Epidermal melanocyte (primary cell): ENCODE data around the gene SLC16A10.
"Not testable (repeated sequence)": the region's sequence is repeated elsewhere in the genome, so short reads cannot be mapped to it uniquely, and the experiment has no call there.

ENCODE experiments used
- DNase-seq: peaks from one replicate; pipeline ENCODE4 v3.0.0; 2011; ENCODE audit warnings: low spot score; ENCODE audit not compliant: insufficient read length

SLC16A10 gene

GRCh38 chr6:111129013-111129412 lies 41.7 kb downstream of the SLC16A10 start:
- DNase-seq: peak; percentile 68

- not testable (repeated sequence) for DNase-seq
Observed at GRCh38 chr6:111131018-111131417, 43.7 kb downstream of the SLC16A10 start.

GRCh38 chr6:111132669-111133068 lies 45.4 kb downstream of the SLC16A10 start:
- not testable (repeated sequence) for DNase-seq

- not testable (repeated sequence) for DNase-seq
Observed at GRCh38 chr6:111134236-111134869, 47.0 kb downstream of the SLC16A10 start.

GRCh38 chr6:111137489-111138093 lies 50.3 kb downstream of the SLC16A10 start:
- not testable (repeated sequence) for DNase-seq

- DNase-seq: no peak
Observed at GRCh38 chr6:111147440-111147839, 60.1 kb downstream of the SLC16A10 start.

- DNase-seq: no peak
Observed at GRCh38 chr6:111148110-111148509, 60.8 kb downstream of the SLC16A10 start.

GRCh38 chr6:111150577-111150976 lies 63.3 kb downstream of the SLC16A10 start:
- DNase-seq: no peak

- DNase-seq: no peak
Observed at GRCh38 chr6:111154981-111155380, 67.7 kb downstream of the SLC16A10 start.

- no peak for DNase-seq
Observed at GRCh38 chr6:111157412-111157811, 70.1 kb downstream of the SLC16A10 start.

- no peak for DNase-seq
Observed at GRCh38 chr6:111159633-111160032, 72.3 kb downstream of the SLC16A10 start.

- no peak for DNase-seq
Observed at GRCh38 chr6:111161650-111162049, 74.3 kb downstream of the SLC16A10 start.

- DNase-seq: no peak
Observed at GRCh38 chr6:111162504-111162903, 75.2 kb downstream of the SLC16A10 start.

- no peak for DNase-seq
Observed at GRCh38 chr6:111171577-111172400, 84.5 kb downstream of the SLC16A10 start.

GRCh38 chr6:111172563-111172962 lies 85.3 kb downstream of the SLC16A10 start:
- DNase-seq: no peak

GRCh38 chr6:111173341-111173740 lies 86.0 kb downstream of the SLC16A10 start:
- DNase-seq: no peak

GRCh38 chr6:111173946-111174345 lies 86.6 kb downstream of the SLC16A10 start:
- no peak for DNase-seq

GRCh38 chr6:111175109-111175508 lies 87.8 kb downstream of the SLC16A10 start:
- no peak for DNase-seq

- DNase-seq: no peak
Observed at GRCh38 chr6:111176038-111176759, 88.9 kb downstream of the SLC16A10 start.

GRCh38 chr6:111176760-111177099 lies 89.4 kb downstream of the SLC16A10 start:
- DNase-seq: no peak

- DNase-seq: no peak
Observed at GRCh38 chr6:111177131-111177530, 89.8 kb downstream of the SLC16A10 start.
